NCI-H128 (cell line): ENCODE results near the gene STN1.

ENCODE experiments used
- DNase-seq: peaks from one replicate; lab custom pipeline; 2025; ENCODE audit not compliant: unreplicated experiment; lab: John Stamatoyannopoulos, UW

The STN1 gene

GRCh38 chr10:103869336-103869735 is 48.6 kb downstream of the STN1 start:
- no peak for DNase-seq

- DNase-seq: no peak
These were observed 49.8 kb downstream of the STN1 start for GRCh38 chr10:103868200-103868599.

GRCh38 chr10:103861505-103861904 is 56.5 kb downstream of the STN1 start:
- no peak for DNase-seq

GRCh38 chr10:103859161-103860086 is 58.6 kb downstream of the STN1 start:
- DNase-seq: peak; percentile 32

GRCh38 chr10:103858360-103858759 is 59.6 kb downstream of the STN1 start:
- no peak for DNase-seq

GRCh38 chr10:103856797-103857170 is 61.2 kb downstream of the STN1 start:
- no peak for DNase-seq

- no peak for DNase-seq
These were observed 61.9 kb downstream of the STN1 start for GRCh38 chr10:103855852-103856796.

- no peak for DNase-seq
These were observed 62.6 kb downstream of the STN1 start, which contains the start of gene SH3PXD2A for GRCh38 chr10:103855424-103855823. TSS of gene SH3PXD2A (minus strand) at chr10:103855576. CDS start at chr10:103855266, 310 bp downstream.

GRCh38 chr10:103854686-103855391 is 63.1 kb downstream of the STN1 start:
- DNase-seq: no peak

GRCh38 chr10:103854265-103854685 is 63.7 kb downstream of the STN1 start:
- no peak for DNase-seq

- no peak for DNase-seq
These were observed 64.3 kb downstream of the STN1 start for GRCh38 chr10:103853428-103854264.

- DNase-seq: no peak
These were observed 65.1 kb downstream of the STN1 start for GRCh38 chr10:103852856-103853255.

GRCh38 chr10:103852189-103852711 is 65.7 kb downstream of the STN1 start:
- DNase-seq: no peak

GRCh38 chr10:103851261-103851660 is 66.7 kb downstream of the STN1 start:
- DNase-seq: no peak

GRCh38 chr10:103850572-103850895 is 67.5 kb downstream of the STN1 start:
- no peak for DNase-seq

GRCh38 chr10:103849880-103850571 is 68.0 kb downstream of the STN1 start:
- DNase-seq: no peak

GRCh38 chr10:103849212-103849877 is 68.6 kb downstream of the STN1 start:
- DNase-seq: no peak

GRCh38 chr10:103847909-103848468 is 70.0 kb downstream of the STN1 start:
- no peak for DNase-seq
